CD4-positive, alpha-beta memory T cell (primary cell): ENCODE results near the gene SLC16A3. TPM values are rescaled to one million over a fixed set of nuclear protein-coding genes. Genes with fewer than 3 reads are reported as not detected.

Experiments used
- CTCF ChIA-PET: fragments of 350-600 bp; sonication (Branson Sonifier 250); formaldehyde crosslinking; loops from one replicate; lab custom pipeline; 2021; ENCODE audit warnings: inconsistent platforms; ENCODE audit not compliant: partially characterized antibody; lab: Charles Lee
- POLR2A ChIA-PET: fragments of 350-600 bp; sonication (Branson Sonifier 250); formaldehyde crosslinking; loops from one replicate; lab custom pipeline; 2021; ENCODE audit not compliant: partially characterized antibody; lab: Charles Lee
- DNase-seq, 5 donors: peaks; one replicate each; pipeline versions ENCODE4 v3.0.0 to v3.0.0-alpha.2; 2020 to 2022; ENCODE audit warnings: mixed read lengths in 1 of 5
- H3K27ac ChIP-seq: one replicate; pipeline ENCODE4 v1.7.0; 2013; ENCODE audit warnings: low read depth, low read length
- H3K27me3 ChIP-seq: 2 replicates; pipeline ENCODE4 v1.7.0; 2013; ENCODE audit warnings: mild to moderate bottlenecking, low read length, moderate library complexity; ENCODE audit not compliant: insufficient read depth
- H3K36me3 ChIP-seq: 2 replicates; pipeline ENCODE4 v1.7.0; 2013; ENCODE audit warnings: mild to moderate bottlenecking, low read length, moderate library complexity; ENCODE audit not compliant: insufficient read depth
- H3K4me1 ChIP-seq: 2 replicates; pipeline ENCODE4 v1.7.0; 2013; ENCODE audit warnings: mild to moderate bottlenecking, low read length, moderate library complexity; ENCODE audit not compliant: insufficient read depth
- H3K4me3 ChIP-seq, 2 donors: one replicate each; pipeline ENCODE4 v1.7.0; 2013; ENCODE audit warnings: low read length in 2 of 2, mild to moderate bottlenecking in 1 of 2
- H3K9me3 ChIP-seq, 2 donors: one replicate each; pipeline ENCODE4 v1.7.0; 2013; ENCODE audit warnings: low read length in 2 of 2, control low read depth in 1 of 2; ENCODE audit not compliant: control insufficient read depth in 1 of 2
- H3K27ac Mint-ChIP-seq, 7 donors: one replicate each; pipeline ENCODE4 v1.8.0; 2020 to 2021; ENCODE audit warnings: mixed read lengths in 7 of 7, mild to moderate bottlenecking in 6 of 7, inconsistent platforms in 3 of 7, moderate library complexity in 3 of 7
- H3K27me3 Mint-ChIP-seq, 2 donors: one replicate each; pipeline ENCODE4 v1.8.0; 2020 to 2021; ENCODE audit warnings: mixed read lengths in 2 of 2
- H3K36me3 Mint-ChIP-seq, 2 donors: one replicate each; pipeline ENCODE4 v1.8.0; 2020 to 2021; ENCODE audit warnings: mixed read lengths in 2 of 2, inconsistent platforms in 1 of 2, mild to moderate bottlenecking in 1 of 2
- H3K4me1 Mint-ChIP-seq, 4 donors: one replicate each; pipeline ENCODE4 v1.8.0; 2020 to 2021; ENCODE audit warnings: mixed read lengths in 4 of 4, mild to moderate bottlenecking in 1 of 4
- H3K4me3 Mint-ChIP-seq, 8 donors: one replicate each; pipeline ENCODE4 v1.8.0; 2020 to 2021; ENCODE audit warnings: mixed read lengths in 8 of 8, mild to moderate bottlenecking in 7 of 8, moderate library complexity in 6 of 8, inconsistent platforms in 3 of 8
- H3K9me3 Mint-ChIP-seq, 8 donors: one replicate each; pipeline ENCODE4 v1.8.0; 2020 to 2021; ENCODE audit warnings: mixed read lengths in 8 of 8, mild to moderate bottlenecking in 5 of 8, inconsistent platforms in 3 of 8, moderate library complexity in 1 of 8
- intact Hi-C: fragments of 100-400 bp; cut with micrococcal nuclease; formaldehyde crosslinking; loops from one replicate; pipeline ENCODE4 v1.15.1; 2023
- polyA plus RNA-seq, 2 donors: library from polyadenylated mRNA; unstranded; fragments of 300-500 nt; fragmentation: Illumina TruSeq; gene quantifications; one replicate each; pipeline ENCODE4 v1.2.3, GENCODE V29; 2021
- total RNA-seq, 2 experiments: library from RNA; stranded (reverse); gene quantifications; one replicate each; pipeline ENCODE4 v1.2.3, GENCODE V29; 2021

Gene SLC16A3
- total and polyA plus RNA-seq, 4 experiments from 2014 or later = 1.4 to 31.4 (median 17.9) TPM

DNA sequence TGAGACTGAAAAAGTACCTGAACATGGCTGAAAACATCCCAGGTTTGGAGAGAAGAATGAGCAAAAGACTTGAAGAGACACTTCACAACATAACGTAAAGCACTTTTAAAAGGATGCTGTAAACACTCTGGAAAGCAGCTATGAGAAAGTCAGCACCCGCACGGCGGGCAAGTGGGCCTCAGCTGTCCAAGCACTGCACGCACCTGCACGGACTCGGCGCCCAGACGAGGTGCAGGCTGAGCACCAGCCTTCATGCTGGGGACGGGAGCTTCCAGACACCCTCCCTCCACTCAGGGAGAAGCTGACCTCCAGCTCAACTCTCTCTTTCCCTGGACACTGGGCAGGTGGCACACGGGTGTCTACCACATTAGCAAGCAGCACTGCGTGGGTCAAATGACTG, 29.3 kb upstream of the SLC16A3 start:
- Histone ChIP-seq H3K36me3 (no peaks in the 10 kb centered on the region), H3K27ac (no peak overlapping the region), H3K4me3 (no peak overlapping the region), H3K9me3 (no peaks in the 10 kb centered on the region), H3K4me1 (peaks cover 34% of the 10 kb centered on the region), H3K27me3 (no peaks in the 10 kb centered on the region)
- Mint-ChIP-seq H3K4me1 (peaks cover 19 to 51% (median 39%) of the 10 kb centered on the region in 4 donors), H3K27me3 (no peaks in the 10 kb centered on the region), H3K27ac (peak overlapping the region in 6 of 7 donors; percentile 8 to 97 (median 95)), H3K36me3 (peaks cover 15 to 16% of the 10 kb centered on the region in 2 donors), H3K9me3 (no peaks in the 10 kb centered on the region), H3K4me3 (peak overlapping the region in 3 of 8 donors; percentile 13 to 73 (median 48))
- ChIA-PET CTCF (interaction anchor here (0.7 to 1.8 kb wide), 4 partner anchors 36 to 269 kb away, joined by 3 to 8 read pairs (median 6); no protein-coding TSS in a partner anchor), POLR2A (interaction anchor here (1.3 to 3.9 kb wide), 4 partner anchors 13 to 176 kb away, joined by 3 to 22 read pairs (median 12); partner anchors contain the start of genes CCDC57, LRRC45, RAC3 and SLC16A3)
- intact Hi-C loops = no loop called here
- DNase-seq = no peak

GRCh38 chr17:82200135-82200534, 28.7 kb upstream of the SLC16A3 start:
- no peaks in the 10 kb centered on the region for H3K9me3 ChIP-seq
- intact Hi-C loops = loop anchor here (5.0 to 10.0 kb wide), 2 partner anchors 178 to 215 kb away; partner anchors contain the start of genes CENPX, HEXD, LRRC45 and OGFOD3
- Mint-ChIP-seq H3K36me3 (peaks cover 11 to 12% of the 10 kb centered on the region in 2 donors), H3K27ac (peak overlapping the region; percentile 84 to 97 (median 94)), H3K4me1 (peaks cover 21 to 56% (median 41%) of the 10 kb centered on the region in 4 donors), H3K4me3 (peak overlapping the region; percentile 57 to 73 (median 71)), H3K9me3 (no peaks in the 10 kb centered on the region), H3K27me3 (no peaks in the 10 kb centered on the region)
- no peaks in the 10 kb centered on the region for H3K36me3 ChIP-seq
- H3K4me3 ChIP-seq = no peak overlapping the region
- peak overlapping the region; percentile 25 for H3K27ac ChIP-seq
- peaks cover 34% of the 10 kb centered on the region for H3K4me1 ChIP-seq
- DNase-seq = no peak
- POLR2A ChIA-PET = interaction anchor here (1.3 to 3.9 kb wide), 8 partner anchors 13 to 177 kb away, joined by 3 to 22 read pairs (median 8); partner anchors contain the start of genes CCDC57, DCXR, LRRC45 and RAC3
- H3K27me3 ChIP-seq = no peaks in the 10 kb centered on the region
- CTCF ChIA-PET = interaction anchor here (1.2 to 1.8 kb wide), 5 partner anchors 36 to 170 kb away, joined by 3 to 8 read pairs (median 5); no protein-coding TSS in a partner anchor

DNA sequence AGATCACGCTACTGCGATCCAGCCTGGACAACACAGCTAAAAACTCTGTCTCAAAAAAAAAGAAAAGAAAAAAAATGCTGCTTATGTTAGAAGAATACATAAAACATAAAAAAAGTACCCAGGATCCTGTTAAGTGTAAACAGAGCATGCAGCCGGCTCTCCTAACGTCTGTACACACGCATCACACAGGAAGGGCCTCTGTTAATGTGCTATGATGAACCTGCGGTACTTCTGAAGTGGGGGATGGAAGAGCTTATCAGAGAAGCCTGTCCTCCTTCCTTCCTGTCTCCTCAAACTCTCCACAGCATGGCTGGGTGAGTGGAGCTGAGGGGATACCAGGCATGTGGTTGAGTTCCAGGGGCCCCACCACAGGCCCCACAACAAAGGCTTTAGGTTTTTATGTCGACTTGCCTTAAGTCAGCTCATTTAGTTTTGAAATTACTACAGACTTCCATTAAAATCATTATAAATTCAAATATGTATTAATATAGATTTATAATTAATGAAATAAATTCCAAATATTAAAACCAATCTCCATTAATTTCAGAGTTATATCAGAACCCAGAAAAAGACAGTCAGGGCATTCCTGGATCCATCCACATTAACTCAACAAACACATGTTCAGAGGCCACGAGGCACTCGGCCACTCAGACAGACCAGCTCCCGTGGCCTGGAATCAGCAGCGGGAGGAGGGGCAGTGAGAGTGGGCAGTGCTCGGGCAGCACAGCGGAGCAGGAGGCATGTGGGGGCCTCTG, 27.9 kb upstream of the SLC16A3 start:
- Histone ChIP-seq H3K36me3 (no peaks in the 10 kb centered on the region), H3K27me3 (no peaks in the 10 kb centered on the region), H3K4me1 (peaks cover 40% of the 10 kb centered on the region), H3K9me3 (no peaks in the 10 kb centered on the region), H3K27ac (peak overlapping the region; percentile 25), H3K4me3 (no peak overlapping the region)
- no peaks in the 10 kb centered on the region for H3K9me3 Mint-ChIP-seq
- peak overlapping the region; percentile 84 to 97 (median 94) for H3K27ac Mint-ChIP-seq
- intact Hi-C loops = loop anchor here (5.0 to 10.0 kb wide), 2 partner anchors 179 to 214 kb away; partner anchors contain the start of genes CENPX, HEXD, LRRC45 and OGFOD3
- peak overlapping the region; percentile 57 to 73 (median 71) for H3K4me3 Mint-ChIP-seq
- H3K36me3 Mint-ChIP-seq = peaks cover 4 to 7% of the 10 kb centered on the region in 2 donors
- H3K27me3 Mint-ChIP-seq = no peaks in the 10 kb centered on the region
- ChIA-PET POLR2A (interaction anchor here (0.6 to 3.9 kb wide), 18 partner anchors 12 to 688 kb away, joined by 3 to 22 read pairs (median 4); partner anchors contain the start of genes CCDC57, DCXR, LRRC45 and P4HB), CTCF (interaction anchor here (1.2 to 1.8 kb wide), 4 partner anchors 33 to 100 kb away, joined by 3 to 8 read pairs (median 4); no protein-coding TSS in a partner anchor)
- peaks cover 24 to 64% (median 49%) of the 10 kb centered on the region in 4 donors for H3K4me1 Mint-ChIP-seq
- peak; percentile 85 to 92 (median 86) for DNase-seq

DNA sequence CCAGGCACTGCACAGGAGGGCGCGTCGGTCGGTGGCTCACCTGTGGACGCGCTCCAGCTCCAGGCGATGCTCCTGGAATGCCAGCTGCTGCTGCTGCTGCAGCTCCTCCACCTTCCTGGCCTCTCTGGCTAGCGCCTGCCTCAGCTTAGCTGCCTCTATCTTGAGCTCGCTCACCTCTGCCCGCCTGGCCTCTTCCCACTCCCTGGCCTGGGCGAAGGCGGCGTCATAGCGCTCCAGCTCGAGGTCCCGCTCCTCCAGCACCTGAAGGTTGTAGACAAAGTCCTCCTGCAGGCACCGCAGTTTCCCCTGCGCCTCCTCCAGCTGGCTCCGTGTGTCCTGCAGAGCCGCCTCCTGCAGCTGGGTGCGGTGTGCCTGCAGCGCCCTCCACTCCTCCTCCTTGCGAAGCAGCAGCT, 27.3 kb upstream of the SLC16A3 start:
- DNase-seq = peak in 1 of 5 donors; percentile 17
- Mint-ChIP-seq H3K4me1 (peaks cover 29 to 70% (median 52%) of the 10 kb centered on the region in 4 donors), H3K4me3 (peak overlapping the region in 5 of 8 donors; percentile 6 to 60 (median 25)), H3K27ac (peak overlapping the region in 6 of 7 donors; percentile 64 to 91 (median 79)), H3K36me3 (peaks cover 2 to 8% of the 10 kb centered on the region in 2 donors), H3K27me3 (no peaks in the 10 kb centered on the region), H3K9me3 (no peaks in the 10 kb centered on the region)
- Histone ChIP-seq H3K4me3 (no peak overlapping the region), H3K27ac (no peak overlapping the region), H3K4me1 (peaks cover 46% of the 10 kb centered on the region), H3K27me3 (no peaks in the 10 kb centered on the region), H3K36me3 (no peaks in the 10 kb centered on the region), H3K9me3 (no peaks in the 10 kb centered on the region)
- intact Hi-C loops = loop anchor here (5.0 to 10.0 kb wide), 2 partner anchors 179 to 213 kb away; partner anchors contain the start of genes CENPX, HEXD, LRRC45 and OGFOD3
- CTCF ChIA-PET = interaction anchor here (1.2 to 1.4 kb wide), 3 partner anchors 32 to 98 kb away, joined by 3 to 4 read pairs (median 4); no protein-coding TSS in a partner anchor
- POLR2A ChIA-PET = interaction anchor here (0.6 to 3.9 kb wide), 12 partner anchors 11 to 688 kb away, joined by 3 to 22 read pairs (median 5); partner anchors contain the start of genes CCDC57, P4HB, RAC3 and SLC16A3

- Histone ChIP-seq H3K4me1 (peaks cover 46% of the 10 kb centered on the region), H3K27me3 (no peaks in the 10 kb centered on the region), H3K36me3 (no peaks in the 10 kb centered on the region), H3K27ac (no peak overlapping the region), H3K9me3 (no peaks in the 10 kb centered on the region), H3K4me3 (no peak overlapping the region)
- H3K4me3 Mint-ChIP-seq = peak overlapping the region in 3 of 8 donors; percentile 24 to 54 (median 41)
- H3K36me3 Mint-ChIP-seq = peaks cover 5 to 6% of the 10 kb centered on the region in 2 donors
- H3K4me1 Mint-ChIP-seq = peaks cover 32 to 71% (median 50%) of the 10 kb centered on the region in 4 donors
- no peaks in the 10 kb centered on the region for H3K27me3 Mint-ChIP-seq
- ChIA-PET CTCF (interaction anchor here (0.7 to 2.2 kb wide), 3 partner anchors 9 to 114 kb away, joined by 3 to 9 read pairs (median 6); partner anchors contain the start of gene CD7), POLR2A (interaction anchor here (0.6 kb wide), 1 partner anchor 178 kb away, joined by 3 read pairs; no protein-coding TSS in a partner anchor)
- DNase-seq = peak in 1 of 5 donors; percentile 34
- no peaks in the 10 kb centered on the region for H3K9me3 Mint-ChIP-seq
- intact Hi-C loops = loop anchor here (5.0 to 10.0 kb wide), 2 partner anchors 181 to 212 kb away; partner anchors contain the start of genes CENPX, HEXD, LRRC45 and OGFOD3
- H3K27ac Mint-ChIP-seq = peak overlapping the region; percentile 72 to 91 (median 81)
Observed at GRCh38 chr17:82202981-82203380, 25.9 kb upstream of the SLC16A3 start.

GRCh38 chr17:82203920-82204319, 24.9 kb upstream of the SLC16A3 start:
- H3K27ac ChIP-seq = no peak overlapping the region
- H3K4me3 ChIP-seq = no peak overlapping the region
- no peak for DNase-seq
- no peak overlapping the region for H3K4me3 Mint-ChIP-seq
- intact Hi-C loops = loop anchor here (5.0 to 10.0 kb wide), 2 partner anchors 182 to 211 kb away; partner anchors contain the start of genes CENPX, HEXD, LRRC45 and OGFOD3
- no peaks in the 10 kb centered on the region for H3K9me3 ChIP-seq
- peak overlapping the region in 4 of 7 donors; percentile 48 to 93 (median 53) for H3K27ac Mint-ChIP-seq
- H3K4me1 ChIP-seq = peaks cover 41% of the 10 kb centered on the region
- no peaks in the 10 kb centered on the region for H3K27me3 Mint-ChIP-seq
- POLR2A ChIA-PET = no interaction called here
- CTCF ChIA-PET = interaction anchor here (0.7 to 2.2 kb wide), 3 partner anchors 9 to 31 kb away, joined by 3 to 9 read pairs (median 5); partner anchors contain the start of gene SLC16A3
- H3K9me3 Mint-ChIP-seq = no peaks in the 10 kb centered on the region
- H3K27me3 ChIP-seq = no peaks in the 10 kb centered on the region
- no peaks in the 10 kb centered on the region for H3K36me3 ChIP-seq
- H3K4me1 Mint-ChIP-seq = peaks cover 26 to 62% (median 44%) of the 10 kb centered on the region in 4 donors
- peaks cover 4 to 6% of the 10 kb centered on the region in 2 donors for H3K36me3 Mint-ChIP-seq
